GM18519 (cell line): Measurements from ENCODE around the gene FRMD4A.

ENCODE experiments used
- ATAC-seq: cut with Tn5 transposase; IDR thresholded peaks from one replicate; pipeline ENCODE4 v1.9.1; 2021; ENCODE audit warnings: mild to moderate bottlenecking, moderate library complexity; ENCODE audit not compliant: unreplicated experiment, low FRiP score

Gene FRMD4A

DNA sequence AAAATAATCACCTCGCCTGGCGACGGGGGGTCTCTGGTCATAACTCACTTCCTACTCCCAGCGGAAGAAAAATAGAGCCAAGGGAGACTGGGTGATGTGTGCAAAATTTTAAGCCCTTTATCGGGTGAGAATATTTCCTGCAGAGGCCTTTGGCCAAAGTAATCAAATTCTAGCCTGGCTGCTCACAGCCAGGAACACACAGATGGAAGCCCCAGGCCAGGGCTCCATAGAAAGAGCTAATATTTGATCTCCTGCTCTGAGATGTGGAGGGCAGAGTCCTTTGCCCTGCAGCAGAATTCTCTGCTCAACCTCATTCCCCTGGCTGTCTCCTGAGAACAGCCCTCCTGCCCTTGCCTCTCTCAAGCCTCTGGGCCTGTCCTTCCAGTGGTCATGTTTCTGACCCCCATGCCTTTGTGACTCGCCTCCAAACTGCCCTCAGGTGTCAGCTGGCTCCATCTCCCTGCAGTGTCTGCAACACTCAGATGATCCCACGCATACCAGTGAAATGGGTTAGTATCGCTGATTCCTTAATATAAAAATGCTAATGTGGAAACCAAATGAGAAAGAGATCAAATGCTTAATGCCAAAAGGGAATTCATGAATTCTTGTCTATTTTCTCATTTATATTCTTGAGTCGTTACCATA, 34.5 kb downstream of the FRMD4A start:
- no peak for ATAC-seq

DNA sequence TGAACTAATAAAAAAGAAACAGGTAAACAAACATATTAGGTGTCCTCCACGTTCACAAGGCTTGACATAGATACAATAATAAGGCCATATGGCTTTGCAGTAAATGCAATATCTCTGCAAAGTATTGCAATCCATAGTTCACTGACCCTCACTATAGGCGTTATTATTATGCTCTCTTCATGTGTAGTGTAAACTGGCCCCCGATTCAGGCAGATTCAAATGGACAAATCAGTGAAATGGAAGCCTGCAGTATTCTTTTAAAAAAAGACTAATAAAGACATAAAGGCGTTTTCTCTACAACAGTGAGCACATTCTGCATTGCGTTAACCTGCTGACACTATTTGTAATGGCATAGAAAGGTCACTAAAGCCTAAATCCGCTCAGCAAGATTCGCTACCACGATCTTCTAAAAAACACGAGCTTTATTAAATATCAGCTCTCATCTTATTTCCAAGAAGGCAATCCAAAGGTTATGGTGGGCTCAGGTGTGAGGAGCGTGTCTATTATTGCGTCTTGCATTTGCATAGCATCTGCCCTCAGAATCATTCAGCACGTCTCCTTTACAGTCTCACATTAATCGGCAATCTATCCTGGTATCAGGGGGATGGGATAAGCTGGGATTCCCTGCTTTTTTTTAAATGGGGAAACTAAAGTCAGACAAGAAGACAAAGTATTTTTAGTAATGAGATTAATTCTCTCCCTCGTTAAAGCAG, 36.2 kb downstream of the FRMD4A start:
- ATAC-seq, result no peak

DNA sequence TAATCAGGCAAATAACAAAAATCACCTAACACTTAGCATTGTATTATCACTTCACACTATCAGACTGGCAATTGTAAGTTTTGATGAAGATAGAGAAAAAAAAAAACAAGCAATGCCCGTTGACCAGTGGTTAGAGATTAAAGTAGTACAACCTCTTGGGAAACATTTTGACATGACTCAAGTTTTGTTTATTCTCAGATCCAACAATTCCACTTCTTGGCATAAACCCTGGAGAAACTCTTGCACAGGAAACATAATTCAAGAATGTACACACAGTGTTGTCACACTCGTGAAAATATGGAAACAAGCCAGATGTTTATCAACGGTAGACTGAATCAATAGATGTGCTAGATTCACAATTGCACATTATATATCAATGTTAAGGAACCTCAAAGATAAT, 37.2 kb downstream of the FRMD4A start:
- ATAC-seq, result no peak

DNA sequence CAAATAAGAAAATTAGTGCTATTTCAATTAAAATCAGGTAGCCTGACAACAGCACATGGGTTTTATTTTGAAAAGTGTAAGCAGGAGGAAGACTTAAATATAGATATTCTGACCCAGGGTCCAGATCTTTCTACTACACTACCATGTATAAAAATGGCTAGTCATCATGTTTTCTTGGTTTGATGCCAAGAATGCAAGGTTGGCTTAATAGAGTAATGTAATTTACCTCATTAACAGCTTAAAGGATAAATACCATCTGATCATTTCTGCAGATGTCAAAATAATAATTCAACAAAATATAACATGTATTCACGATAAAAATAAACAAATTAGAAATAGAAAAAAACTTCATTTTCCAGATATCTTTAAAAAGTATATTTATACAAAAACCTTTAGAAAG, 39.4 kb downstream of the FRMD4A start:
- no peak for ATAC-seq

DNA sequence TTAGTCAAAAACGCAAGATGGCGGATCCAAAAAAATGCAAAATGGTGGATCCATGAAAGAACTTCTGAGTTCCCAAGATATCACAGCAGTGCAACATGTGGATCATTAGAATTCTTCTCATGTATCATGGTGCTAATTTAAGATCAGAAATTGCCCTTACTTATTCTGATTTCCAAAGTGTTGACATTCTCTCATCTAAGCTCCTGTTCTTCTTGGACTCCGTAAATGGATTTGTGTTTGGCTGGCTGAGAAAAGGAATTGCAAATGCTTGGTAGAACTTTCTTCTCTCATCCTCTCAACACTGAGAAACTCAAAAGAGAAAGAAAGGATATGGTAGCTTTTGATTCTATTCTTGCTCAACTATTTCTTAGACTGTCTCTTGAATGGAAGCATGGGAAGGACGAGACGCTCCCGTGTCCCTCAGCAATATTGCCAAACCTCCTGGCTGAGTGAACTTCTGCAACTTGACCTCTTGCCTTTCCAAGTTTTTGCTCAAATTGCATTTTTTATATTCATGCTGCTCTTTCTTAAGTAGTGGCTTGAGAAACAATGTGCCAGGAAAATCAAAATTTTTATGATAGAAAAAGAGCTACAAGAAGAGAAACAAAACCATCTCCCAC, 44.7 kb downstream of the FRMD4A start:
- ATAC-seq, result no peak

DNA sequence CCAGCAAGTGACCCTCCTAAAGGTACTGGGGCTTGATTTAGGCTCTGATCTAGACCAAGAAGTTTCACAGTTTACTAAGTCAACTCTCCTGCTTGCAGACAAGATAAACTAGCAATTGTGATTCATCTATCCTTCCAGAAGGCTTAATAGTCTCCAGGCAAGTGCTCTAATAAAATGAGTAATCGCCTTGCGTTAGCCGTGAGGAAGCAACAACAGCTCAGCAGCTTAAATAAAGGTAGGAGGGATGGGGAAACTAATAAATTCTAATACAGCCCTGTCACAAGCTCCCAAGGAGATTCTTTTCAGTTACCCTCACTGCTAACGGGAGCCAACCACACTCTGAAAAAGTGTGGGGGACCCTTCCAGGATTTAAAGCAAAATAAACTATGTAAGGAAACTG, 48.4 kb downstream of the FRMD4A start:
- ATAC-seq, result no peak

DNA sequence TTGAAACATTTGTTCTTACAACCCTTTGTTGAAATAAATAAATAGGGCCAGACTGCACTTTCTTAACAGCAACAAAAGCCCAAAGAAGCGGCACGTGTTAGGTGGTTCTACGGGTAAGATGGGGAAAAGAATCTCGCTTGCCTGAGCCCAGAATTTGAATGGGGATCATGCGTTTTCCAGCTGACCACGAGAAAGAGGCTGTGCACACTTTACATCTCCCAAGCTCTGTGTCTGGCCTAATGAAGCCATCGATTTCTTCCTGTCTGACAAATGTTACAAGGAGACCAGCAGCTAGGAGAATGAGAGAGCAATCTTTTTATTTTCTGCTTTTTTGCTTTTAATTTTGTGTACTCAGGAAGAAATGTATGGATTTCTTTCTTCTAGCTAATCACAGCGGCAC, 52.2 kb downstream of the FRMD4A start:
- ATAC-seq, result no peak

DNA sequence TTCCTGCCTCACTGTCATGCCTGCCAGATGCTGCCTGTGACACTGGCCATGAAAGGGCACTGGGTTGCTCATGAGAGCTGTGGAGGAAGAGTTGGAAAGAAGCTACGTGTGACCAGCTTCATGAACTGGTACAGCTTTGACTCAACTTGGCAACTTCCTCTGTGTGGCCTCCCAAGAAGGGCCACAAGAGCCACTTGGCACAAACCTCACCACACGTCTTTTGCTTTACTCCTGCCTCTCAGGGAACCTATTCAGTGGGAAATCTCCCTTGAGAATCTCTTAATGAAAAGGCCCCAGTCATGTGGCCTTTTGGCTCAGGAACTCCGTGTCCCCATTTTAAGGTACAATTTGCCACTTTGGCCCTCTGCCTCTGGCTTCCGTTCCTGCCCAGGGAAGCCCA, 54.5 kb downstream of the FRMD4A start:
- no peak for ATAC-seq

DNA sequence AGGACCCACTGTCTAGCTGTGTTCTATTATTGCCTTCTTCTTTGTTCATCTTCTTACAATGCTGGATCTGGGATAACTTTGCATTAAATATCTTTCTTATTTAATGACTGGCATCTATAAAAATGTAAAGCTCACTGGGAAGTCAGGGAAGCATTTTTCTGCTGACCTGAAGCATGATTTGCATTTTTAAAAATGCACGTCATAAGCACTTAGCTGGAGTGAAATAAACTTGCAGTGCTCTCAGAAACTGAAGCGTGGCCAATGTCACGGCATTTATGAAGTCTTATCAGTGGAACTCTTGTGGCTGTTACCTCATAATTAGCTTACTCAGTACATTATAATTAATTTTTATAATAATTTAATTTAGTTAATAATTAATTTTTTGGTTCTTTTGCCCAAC, 59.1 kb downstream of the FRMD4A start:
- no peak for ATAC-seq

DNA sequence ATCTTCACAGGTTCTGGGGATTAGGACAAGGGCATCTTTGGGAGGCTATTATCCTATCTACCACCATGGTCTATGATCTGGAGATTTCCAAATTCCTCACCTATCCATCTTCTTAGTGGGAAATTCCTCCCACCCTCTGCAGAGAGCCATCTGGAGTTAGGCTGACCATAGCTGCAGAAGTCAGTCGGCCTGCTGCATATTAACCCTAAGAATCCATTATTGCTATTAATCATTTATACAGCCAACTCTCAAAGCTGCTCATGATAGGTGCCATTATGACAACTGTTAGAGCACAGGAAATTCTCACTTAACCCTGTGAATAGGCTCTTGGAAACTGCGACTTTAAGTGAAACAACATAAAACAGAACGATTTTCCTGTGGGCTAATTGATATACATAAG, 60.4 kb downstream of the FRMD4A start:
- ATAC-seq, result no peak

DNA sequence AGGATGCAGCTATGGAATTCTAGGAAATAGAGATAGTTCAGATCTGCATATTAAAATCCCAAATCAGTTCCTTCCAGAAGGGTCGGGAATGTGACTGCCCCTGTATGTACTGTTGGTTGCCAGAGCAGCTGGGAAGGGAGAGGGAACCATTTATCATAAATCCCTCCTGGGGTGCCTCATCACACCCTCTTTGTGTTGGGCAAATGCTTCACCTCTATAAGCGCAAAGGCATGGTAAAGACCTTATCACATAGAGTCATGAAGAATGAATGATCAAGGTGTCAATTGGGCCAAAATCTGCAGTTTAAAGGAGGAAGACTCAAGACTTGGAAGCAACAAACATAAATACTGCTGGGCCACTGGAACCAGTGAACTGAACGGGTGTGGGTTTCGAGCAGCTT, 65.0 kb downstream of the FRMD4A start:
- no peak for ATAC-seq

DNA sequence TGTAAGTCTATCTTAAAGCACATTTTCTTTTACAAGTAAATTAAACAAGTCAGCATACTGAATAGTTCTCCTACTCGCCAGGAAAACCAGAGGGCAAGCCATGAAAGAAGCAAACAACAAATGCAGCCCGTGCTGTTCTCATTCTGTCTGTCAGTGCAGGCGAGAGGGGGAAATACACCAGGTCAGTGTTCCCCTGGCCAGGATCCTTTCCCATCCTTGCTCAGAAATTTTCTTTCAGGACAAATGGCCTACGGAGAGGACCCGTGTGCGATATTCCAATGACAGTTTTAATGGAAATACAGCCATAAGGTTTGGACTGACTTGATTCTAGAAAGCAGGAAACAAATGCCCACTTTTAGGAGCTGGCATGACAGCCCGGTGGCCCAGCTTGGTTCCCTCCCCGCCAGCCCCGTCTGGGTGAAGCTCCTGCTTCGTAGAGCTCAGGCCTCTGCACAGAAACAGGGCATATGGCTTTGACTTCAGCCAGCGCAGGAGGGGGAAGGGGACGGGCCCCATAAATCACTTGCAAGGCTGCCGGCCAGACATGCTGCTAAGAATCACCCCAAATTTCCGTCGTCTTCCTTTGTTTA, 67.8 kb downstream of the FRMD4A start:
- no peak for ATAC-seq

DNA sequence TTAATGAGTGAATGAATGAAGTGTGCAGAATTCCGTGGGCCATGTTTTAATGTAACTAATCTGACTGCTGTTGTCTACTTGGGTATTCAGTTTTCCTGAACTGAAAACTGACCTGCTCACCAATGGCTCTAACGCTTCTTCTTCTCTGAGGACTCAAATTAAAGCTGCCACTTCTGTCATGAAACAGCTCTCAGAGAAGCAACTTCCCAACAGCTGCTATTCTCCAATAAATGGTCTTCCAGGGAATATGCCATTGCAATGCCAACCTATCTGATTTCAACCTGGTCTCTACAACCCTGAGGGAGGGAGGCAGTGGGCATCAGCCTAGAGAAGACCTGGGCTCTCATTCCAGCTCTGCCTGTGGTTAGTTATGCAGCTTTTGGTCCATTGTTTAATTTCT, 69.4 kb downstream of the FRMD4A start:
- ATAC-seq, result no peak

DNA sequence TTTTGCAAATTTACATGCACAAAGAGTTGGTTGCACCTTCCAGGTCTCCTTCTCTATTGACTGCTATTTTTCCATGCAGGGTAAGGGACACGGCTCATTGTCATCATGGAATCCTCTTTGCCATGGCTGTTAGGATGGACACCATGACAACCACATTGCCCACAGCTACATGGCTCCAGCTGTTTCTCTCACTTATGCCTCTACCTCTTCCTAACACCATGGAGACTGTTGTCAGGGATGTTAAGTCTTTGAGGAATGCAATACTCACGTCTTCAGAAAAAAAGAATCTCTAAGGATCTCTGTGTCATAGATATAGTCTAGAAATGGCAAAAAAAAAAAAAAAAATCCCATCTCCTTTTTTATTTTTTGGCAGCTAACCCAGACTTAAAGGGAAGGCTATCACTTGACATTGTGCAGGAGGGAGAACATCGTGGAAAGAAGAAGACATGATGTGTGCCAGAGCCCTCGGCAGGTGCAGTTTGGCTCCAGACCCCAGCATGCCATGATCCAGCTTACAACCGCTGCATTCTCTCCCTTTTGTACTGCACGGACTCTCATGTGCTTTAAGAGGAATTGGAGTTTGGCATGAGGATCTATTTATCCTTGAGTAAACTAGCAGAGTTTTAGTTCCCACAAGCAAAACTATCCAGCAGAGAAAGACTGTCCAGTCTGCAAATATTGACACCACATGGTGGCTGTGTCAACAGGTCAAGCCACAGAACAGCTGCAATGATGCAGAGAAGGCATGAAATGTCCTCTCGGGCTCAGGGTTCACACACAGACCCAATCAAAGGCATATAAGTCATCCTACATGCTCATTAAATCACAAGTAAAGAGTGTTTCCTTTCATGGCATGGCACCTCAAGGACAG, 70.8 kb downstream of the FRMD4A start:
- ATAC-seq, result no peak

DNA sequence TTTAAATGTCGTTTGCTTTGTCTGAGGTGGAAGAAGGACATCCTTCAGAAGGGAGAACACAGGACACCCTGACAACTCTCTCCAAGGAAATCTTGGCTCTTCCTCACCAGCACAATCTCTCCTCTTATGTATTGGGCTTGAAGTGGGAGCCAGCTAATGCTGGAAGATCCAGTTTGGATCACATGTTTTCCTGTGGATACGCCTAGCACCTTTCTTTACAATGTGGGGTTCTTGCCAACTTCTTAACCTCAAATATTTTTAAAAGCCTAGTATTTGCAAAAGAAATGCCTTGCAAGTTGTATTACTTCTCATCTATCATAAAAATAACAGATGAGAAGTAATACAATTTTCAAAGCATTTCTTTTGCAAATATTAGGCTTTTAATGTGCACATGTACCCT, 76.4 kb downstream of the FRMD4A start:
- no peak for ATAC-seq

DNA sequence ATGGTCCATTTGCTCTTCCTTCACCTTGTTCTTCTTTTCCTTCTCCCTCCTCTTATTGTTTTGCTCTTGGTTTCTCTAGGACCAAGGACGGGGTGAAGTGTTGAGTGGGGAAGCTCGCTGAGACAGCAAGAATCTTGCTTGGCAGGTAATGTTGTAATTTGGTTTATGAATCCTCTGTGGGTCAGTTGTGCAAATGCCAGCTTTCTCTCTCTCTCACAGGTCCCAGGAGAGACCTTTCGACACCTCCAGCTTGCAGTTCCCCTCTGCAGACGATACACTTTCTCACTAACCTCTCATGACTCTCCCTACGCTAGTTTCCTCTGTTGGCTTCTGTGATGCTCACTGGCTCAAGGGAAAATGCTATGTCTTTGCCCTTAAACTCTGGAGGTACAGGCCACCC, 77.0 kb downstream of the FRMD4A start:
- ATAC-seq, result no peak

DNA sequence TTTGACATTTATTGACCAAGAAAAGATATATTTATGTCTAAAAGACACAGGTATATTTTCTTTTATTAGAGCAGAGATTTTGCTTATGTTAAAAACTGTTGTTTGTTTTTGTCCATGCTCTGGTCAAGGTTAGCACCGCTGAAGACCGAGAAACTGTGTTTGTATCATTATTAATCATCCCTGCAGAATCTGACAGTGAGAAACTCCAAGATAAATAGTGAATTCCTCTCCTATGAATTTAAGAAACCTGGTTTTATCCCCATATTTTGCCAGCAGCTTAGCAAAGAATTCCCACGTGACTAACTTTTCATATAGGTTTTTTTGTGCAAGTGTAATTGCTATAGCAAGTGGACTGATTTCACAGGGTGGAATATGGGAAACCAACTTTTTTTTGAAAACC, 77.6 kb downstream of the FRMD4A start:
- ATAC-seq, result no peak

DNA sequence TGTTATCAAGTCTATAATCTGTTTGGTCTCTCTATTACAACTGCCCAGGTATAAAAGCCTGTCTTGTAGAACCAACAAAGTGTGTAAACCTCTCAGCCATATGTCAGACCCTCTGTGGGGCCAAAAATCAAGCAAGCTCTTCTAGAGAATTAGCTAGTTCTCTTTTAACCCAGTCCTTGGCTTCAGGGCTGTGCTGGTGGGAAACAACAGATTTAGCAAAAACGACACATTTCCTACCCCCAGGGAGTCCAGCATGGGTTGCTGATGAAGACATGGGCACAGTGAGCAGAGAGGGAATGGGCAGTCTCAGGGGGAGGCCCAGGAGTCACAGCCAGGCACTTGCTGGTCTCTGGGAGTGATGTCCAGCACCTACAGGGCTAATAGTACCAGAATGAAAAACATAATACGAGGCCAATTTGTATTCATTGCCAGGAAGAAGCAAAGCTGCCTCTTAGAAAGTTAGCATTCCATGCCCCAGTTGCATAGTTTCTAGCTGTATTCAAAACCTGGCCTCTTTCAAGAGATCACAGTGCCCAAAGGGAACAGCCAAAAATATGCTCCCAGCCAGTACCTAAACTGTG, 80.1 kb downstream of the FRMD4A start:
- no peak for ATAC-seq

DNA sequence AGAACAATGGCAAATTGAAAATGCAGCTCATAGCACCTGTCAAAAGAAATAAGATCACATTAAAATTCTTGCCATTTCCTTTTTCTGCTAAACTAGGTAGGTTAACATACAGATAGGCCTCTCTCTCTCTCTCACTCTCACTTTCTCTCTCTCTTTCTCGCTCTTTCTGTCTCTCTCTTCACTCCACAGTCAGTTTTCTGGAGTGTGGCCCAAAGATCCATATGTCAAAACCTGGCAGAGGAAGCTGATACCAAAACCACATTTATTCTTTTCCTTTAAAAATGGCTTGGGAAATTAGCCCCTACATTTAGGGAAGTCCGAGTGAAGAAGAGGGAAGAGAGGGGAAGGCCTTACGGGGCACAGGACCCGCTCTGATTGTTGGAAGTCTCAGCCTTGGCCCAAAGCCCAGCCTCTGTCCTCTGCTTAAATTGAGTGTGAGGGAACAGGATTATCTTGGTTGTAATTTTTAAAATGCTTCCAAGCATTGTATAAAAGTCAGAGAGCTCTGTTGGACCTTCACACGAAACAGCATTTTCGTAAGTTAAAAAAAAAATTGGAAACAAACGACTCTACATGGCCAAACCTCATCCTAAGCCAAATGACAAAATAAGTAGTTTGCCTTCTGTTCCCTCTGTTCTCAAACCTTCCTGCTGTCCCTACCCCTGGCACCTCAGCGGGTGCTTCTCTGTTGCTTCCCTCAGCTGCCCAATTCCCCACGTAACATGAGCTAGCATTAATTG, 83.2 kb downstream of the FRMD4A start:
- ATAC-seq, result no peak

DNA sequence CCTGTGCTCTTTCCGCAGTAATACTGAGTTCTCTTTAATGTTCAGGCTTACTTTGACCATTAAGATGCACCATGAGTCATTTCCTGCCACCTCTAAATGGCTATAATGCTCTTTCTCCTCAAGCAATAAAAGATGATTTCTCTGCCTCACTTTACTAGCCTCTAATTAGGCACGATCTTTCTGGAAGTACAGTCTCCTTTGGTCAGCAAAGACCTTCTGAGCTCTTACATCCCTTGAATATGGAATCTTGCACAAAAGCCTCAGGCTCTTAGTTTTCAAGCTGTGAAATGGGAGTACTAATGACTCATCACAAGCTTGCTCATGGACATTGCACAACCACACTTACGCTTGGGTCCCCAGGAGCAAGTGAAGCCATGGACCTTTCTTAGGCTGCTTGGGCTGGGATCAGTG, 85.9 kb downstream of the FRMD4A start:
- ATAC-seq, result no peak
